ENCODE data around the gene DTNA. TPM values are rescaled to one million over a fixed set of nuclear protein-coding genes. Genes with fewer than 3 reads are reported as not detected.
"Not testable (repeated sequence)": the region's sequence is repeated elsewhere in the genome, so short reads cannot be mapped to it uniquely, and the experiment has no call there.

DTNA gene
- total RNA-seq, 2 donors from 2014 or later = 110 to 115 TPM

DNA sequence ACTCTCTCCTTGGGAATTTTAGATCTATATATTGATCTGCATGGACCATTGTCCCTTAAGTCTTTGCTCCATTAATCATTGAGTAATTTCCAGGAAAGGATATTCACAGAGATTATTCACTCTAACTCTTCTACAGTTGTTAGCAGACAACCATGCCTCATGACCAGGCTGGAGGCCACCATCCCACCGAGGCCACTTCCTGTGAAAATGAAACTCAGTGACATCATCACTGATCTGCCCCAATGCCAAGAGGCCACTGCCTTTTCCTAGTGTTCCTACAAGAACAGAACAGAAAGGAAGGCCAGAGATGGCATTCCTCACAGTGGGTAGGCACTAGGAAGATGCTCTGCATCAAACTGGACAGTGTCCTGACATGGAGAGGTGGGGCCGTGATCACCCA is 161.3 kb downstream of the DTNA start:
- DNase-seq (ENCODE audit: low spot score) = no peak
- intact Hi-C loops (cut with DNase I) = loop anchor here in 1 of 2 donors (10.0 kb wide), 1 partner anchor 123 kb away; no protein-coding TSS in a partner anchor

DNA sequence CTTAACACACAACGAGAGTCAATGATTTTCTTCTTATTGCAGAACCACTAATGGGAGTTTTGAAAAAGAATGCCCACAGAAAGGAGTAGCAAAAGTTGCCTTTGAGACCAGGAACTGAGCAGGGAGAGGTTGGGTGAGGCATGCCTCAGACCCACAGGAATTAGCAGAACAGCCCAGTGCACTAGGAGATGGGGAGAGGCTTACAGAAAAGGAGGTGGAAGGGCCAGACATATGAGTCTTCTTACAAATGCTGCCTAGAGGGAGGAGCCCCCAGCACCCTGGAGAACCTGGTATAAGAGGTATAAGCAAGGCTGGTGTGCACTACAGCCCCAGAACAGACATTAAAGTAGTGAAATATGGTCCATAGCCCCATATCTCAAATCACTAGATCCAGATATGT is 162.0 kb downstream of the DTNA start:
- intact Hi-C loops (cut with DNase I) = loop anchor here in 1 of 2 donors (10.0 kb wide), 1 partner anchor 123 kb away; no protein-coding TSS in a partner anchor
- DNase-seq (ENCODE audit: low spot score) = no peak

DNA sequence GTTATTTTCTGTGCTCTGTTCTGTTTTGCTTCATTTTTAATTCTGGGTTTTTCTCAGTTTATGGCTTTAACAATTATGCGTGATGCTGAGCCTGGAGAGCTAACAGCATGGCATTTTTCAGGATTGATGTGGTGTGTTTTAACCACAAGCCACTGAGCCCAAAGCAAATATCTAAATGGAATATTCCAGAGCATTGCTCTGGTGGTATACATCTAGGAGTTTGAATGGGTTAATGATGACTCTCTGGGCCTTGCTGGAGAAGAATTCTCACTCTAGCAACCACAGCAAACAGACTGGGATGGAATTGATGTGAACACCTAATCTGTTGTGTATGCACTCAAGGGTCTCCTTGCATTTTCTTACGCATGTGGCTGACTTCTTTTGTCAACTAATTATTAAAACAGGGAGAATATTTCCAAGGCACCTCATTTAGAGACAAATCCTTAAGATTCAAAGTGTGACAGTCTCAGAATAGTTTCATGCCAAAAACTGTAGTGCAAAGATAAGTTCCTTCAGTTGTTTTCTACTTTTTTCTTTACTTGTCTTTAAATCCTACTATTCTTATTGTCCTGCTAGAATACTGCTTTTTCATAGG is 164.0 kb downstream of the DTNA start:
- DNase-seq (ENCODE audit: low spot score) = no peak
- intact Hi-C loops (cut with DNase I) = loop anchor here in 1 of 2 donors (10.0 kb wide), 1 partner anchor 121 kb away; no protein-coding TSS in a partner anchor

DNA sequence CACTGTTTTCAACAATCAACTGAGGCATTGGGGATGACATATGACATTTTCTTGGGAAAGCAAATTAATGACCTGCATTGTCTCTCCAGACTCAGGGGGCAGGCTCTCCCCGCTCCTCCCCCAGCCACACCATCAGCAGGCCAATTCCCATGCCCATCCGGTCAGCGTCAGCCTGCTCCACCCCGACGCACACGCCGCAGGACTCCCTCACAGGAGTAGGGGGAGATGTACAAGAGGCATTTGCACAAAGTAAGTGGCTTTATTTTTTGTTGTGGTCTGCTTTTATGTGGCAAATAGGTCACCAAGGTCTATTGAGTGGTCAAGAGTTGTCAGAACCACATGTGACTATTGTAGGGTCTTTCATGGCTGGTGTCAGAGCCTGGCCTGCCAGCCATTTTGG is 165.1 kb downstream of the DTNA start:
- intact Hi-C loops (cut with DNase I) = loop anchor here in 1 of 2 donors (10.0 kb wide), 1 partner anchor 120 kb away; no protein-coding TSS in a partner anchor

DNA sequence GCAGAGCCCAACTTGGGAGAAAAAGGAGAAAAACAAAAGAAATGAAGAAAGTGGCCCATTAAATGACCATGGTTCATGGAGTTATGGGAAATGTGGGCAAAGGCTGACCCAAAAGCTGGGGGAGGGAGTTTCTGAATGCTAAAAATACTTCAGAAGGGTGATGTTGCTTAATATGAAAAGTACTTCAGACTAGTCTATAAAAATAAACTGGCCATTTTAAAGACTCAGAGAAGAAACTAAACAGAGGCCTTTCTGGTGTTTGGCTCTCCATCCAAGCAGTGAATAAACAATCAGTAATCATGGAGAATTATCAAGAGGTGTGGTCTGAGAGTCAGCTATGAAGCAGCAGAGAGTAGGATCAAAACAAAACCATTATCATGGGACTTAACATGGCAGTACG is 170.3 kb downstream of the DTNA start:
- DNase-seq (ENCODE audit: low spot score) = no peak
- intact Hi-C loops (cut with DNase I) = loop anchor here in 1 of 2 donors (10.0 kb wide), 1 partner anchor 74 kb away; no protein-coding TSS in a partner anchor

More for the DNA sequence above, 165.1 kb downstream of the DTNA start:
- DNase-seq (ENCODE audit: low spot score) = no peak

DNA sequence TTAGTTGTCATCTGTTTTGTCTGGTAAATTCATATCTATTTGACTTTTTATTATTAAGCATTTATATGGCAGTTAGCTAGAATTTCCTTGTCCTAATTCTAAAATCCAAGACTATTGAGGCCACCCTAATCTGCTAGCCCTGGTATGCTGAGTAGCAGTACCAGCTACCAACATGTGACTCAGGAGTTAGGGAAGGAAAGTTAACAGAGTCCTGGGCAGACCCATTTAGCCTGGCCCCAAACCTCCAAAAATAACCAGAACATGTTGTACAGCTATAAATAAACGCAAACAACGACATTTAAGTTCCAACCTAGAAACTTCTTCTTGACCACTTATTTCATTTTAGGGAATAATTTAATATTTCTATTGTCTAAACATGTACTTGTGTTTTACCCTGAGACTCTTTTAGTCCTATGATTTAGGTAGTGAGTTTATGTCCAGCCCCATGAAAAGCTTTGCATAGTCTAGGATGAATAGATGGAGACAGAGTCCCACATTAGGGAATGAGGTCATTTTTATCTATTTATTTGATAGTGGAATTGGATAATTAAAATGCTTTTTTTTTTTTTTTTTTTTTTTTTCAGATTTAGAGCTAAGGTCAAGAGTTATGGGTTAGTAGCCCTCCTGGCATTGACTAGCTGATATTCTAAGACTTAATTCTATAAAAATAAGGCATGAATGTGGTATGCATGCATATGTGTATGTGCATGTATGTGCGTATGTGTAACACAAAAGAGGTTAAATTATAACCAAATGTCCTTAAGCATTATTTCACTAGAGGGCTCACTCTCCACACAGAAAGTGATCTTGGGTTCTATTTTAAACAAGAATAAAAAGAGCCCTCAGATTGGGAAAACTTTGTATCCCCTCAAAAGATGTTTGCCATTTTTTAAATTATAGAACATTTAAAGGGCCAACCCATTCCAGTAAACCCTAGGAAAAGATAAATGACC is 171.1 kb downstream of the DTNA start:
- DNase-seq (ENCODE audit: low spot score) = no peak
- intact Hi-C loops (cut with DNase I) = loop anchor here in 1 of 2 donors (10.0 kb wide), 1 partner anchor 74 kb away; no protein-coding TSS in a partner anchor

DNA sequence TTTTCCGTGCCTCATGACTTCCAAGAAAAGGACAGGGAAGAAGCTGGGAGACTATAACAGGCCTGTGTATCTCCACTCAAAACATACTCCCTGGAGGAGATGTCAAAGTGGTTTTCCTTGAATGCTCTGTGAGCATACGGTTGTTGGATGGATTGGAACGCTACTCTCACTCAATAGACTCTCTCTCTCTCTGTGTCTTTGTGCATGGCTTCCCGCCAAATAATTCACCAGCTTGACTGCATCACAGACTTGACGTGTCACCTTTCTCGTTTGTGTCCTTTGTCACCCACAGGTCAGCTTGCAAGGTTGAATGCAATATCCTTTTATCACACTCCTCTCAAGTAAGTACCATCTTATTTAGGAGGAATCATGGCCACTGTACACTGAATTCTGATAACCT is 174.3 kb downstream of the DTNA start:
- DNase-seq (ENCODE audit: low spot score) = no peak
- intact Hi-C loops (cut with DNase I) = loop anchor here in 1 of 2 donors (10.0 kb wide), 1 partner anchor 70 kb away; no protein-coding TSS in a partner anchor

DNA sequence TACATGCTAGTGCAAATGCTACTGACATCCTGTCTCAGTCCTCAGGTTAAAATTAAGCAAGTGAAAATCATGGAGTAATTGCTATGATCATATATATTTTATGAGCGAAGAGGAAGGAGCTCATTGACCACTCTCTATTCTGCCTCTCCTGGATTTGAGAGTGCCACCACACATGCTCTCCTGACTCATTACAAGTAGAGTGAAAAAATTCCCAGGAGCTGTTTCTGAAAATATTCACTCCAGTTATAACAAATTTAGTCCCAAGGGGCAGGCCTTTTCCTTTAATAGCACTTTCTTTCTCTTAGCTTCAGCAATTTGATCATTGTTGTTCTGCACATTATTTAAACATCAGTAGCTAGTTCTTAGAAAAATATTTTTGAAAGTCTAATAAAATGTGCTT is 176.1 kb downstream of the DTNA start:
- DNase-seq (ENCODE audit: low spot score) = no peak
- intact Hi-C loops (cut with DNase I) = loop anchor here in 1 of 2 donors (10.0 kb wide), 1 partner anchor 69 kb away; no protein-coding TSS in a partner anchor

DNA sequence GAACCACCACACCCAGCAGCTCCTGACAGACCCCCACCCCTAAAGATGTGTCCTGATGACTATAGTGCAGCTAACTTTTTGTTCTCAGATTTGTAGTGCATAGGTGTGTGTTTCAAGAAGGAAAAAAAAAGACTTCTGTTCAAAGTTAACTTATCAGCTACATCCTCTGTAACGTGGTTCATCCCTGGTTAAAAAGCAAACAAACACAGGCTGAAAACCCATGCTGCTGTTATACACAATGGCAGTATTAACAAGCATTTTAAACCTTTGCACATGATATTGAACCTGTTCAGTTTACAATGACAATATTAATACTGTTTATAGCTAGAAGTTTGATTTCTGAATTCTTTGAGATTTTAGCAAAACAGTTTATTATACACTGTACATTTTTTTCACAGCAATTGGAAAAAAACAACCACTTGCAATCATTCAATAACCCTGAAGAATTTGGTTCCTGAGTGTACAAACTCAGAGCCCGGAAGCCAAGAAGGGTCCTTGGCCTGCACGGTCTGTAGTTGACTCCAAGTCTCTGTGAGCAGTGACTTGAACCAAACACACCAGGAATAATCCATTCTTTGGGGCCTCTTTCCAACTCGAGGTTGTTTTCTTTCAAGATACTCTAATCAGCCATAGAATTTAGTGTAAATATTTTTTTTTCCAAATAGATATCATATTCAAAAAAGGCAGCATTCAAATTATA is 177.9 kb downstream of the DTNA start:
- DNase-seq (ENCODE audit: low spot score) = no peak
- intact Hi-C loops (cut with DNase I) = loop anchor here in 1 of 2 donors (10.0 kb wide), 1 partner anchor 67 kb away; no protein-coding TSS in a partner anchor

DNA sequence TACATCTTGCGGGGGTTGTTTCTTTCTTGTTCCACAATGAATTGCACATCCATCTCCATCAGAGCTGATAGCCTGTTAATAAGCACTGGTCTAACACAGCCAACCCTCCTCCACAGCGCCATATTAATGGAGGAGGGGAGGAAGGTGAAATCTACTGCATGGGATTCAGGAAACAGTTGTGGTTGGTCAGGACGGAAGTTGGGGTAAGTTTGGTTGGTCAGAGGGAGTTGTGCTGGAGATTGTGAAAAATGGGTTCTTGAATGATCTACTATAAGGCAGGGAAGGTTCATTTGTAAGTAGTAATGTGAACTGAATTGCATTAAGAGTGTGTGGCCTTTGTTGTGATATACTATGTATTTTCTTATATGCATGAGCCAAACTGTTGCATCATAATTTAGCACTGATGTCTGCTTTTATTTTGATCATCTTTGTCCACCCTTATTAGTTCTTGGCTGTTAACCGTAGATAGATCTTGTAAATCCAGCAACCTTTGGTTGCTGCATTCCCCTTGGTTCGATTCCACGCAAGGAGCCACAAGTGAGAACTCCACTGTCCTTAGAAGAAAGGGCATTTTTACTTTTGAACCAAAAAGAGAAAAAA is 180.5 kb downstream of the DTNA start:
- DNase-seq (ENCODE audit: low spot score) = no peak
- intact Hi-C loops (cut with DNase I) = no loop called here

DNA sequence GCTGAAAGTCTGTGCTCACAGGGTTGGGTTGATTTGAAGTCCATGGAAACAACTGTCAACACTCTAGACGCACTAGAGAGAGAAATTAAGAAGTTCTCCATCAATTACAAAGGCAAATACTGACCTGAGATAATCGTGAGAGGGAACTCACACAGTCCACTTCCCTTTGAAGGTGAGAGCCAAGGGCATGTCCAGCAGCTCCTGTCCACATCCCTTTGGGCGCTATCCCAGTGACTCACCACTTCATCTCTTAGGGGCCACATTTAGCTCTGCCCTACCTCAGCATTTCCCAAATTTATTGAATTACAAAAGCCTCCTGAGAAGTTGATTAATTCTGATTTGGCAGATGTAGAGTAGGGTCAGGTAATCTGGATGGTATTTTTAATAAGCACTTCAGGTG is 182.3 kb downstream of the DTNA start:
- intact Hi-C loops (cut with DNase I) = no loop called here
- no peak for DNase-seq (ENCODE audit: low spot score)

DNA sequence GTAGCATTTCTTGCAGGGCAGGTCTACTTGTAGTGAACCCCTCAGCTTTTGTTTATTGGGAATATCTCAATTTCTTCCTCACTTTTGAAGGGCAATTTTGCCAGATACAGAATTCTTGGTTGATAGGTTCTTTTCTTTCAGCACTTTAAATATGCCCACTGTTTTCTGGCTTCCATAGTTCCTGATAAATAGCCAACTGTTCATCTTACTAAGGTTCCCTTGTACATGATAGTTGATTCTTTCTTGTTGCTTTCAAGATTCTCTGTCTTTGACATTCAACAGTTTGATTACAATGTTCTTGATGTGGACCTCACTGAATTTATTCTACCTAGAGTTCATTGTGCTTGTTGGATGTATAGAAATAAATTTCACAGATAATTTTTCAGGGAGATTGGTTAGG is 183.1 kb downstream of the DTNA start:
- no peak for DNase-seq (ENCODE audit: low spot score)

DNA sequence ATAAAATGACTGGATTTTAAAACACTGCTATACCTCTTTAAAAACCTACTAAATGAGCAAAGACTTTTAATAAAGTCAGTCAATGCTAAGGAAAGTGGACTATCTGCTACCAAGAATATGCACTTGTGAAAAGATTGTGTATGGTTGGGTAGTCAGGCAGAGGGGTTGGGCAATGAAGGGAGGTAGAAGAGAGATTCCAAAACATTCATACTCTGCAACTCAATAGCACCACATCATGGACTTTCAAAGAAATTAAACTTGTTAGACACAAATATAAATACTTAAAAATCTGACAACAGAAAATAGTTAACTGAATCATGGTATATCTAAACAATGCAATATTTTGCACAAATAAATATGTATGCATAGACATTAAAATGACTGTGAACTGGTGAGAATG is 191.2 kb downstream of the DTNA start:
- intact Hi-C loops (cut with DNase I) = no loop called here
- no peak for DNase-seq (ENCODE audit: low spot score)

More for the DNA sequence above, 183.1 kb downstream of the DTNA start:
- intact Hi-C loops (cut with DNase I) = no loop called here

DNA sequence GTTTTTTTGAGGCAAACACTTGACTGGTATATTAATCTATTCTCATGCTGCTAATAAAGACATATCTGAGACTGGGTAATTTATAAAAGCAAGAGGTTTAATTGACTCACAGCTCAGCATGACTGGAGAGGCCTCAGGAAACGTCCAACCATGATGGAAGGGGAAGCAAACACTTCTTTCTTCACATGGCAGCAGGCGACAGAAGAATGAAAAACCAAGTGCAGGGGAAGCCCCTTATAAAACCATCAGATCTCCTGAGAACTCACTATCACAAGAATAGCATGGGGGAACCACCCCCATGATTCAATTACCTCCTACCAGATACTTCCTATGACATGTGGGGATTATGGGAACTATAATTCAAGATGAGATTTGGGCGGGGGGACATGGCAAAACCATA is 194.9 kb downstream of the DTNA start:
- DNase-seq (ENCODE audit: low spot score) = no peak

DNA sequence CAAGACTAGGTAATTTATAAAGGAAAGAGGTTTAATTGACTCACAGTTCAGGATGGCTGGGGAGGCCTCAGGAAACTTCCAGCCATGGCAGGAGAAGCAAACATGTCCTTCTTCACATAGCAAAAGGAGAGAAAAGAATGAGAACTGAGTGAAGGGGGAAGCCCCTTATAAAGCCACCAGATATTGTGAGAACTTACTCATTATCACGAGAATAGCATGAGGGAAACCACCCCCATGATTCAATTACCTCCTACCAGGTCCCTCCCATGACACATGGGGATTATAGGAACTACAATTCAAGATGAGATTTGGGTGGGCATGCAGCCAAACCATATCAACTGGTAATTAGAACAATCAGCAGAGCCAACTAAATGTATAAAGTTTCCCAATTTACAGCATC is 196.9 kb downstream of the DTNA start:
- intact Hi-C loops (cut with DNase I) = loop anchor here in 1 of 2 donors (5.0 kb wide), 1 partner anchor 50 kb away; no protein-coding TSS in a partner anchor

More for the DNA sequence above, 194.9 kb downstream of the DTNA start:
- intact Hi-C loops (cut with DNase I) = loop anchor here in 1 of 2 donors (5.0 kb wide), 1 partner anchor 48 kb away; no protein-coding TSS in a partner anchor

DNA sequence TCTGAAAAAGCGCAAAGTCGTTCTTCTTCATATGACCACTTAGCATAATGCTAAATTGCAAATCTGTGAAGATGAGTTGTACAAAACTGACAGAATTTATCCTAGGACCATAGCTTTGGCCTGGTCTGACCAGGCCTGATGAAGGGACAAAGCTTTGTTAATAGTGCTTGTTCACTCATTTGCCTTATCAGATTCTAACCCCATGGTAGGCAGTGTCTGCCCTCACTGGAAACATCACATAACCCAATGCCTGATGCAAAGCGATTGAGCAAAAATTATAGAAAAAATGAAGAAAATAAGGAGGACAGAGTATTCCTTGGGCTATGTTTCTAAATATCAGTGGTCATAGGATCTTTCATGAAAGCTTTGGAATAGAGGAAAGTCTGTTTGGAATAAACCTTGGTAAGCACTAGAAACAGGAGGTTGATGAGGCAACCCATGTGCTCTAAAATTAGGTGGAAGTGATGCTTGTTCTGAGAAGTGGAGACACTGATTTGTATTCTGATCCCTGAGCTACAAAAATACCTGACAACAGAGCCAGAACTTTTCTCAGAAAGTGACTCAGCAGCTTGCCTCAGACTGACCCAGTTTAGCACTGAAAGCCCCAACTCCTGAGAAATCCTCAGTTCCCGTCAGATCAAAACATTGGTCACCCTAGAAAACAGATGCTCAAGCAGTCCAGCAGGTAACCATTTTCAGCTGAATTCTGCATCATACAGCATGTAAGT is 199.7 kb downstream of the DTNA start:
- intact Hi-C loops (cut with DNase I) = loop anchor here in 1 of 2 donors (5.0 kb wide), 1 partner anchor 52 kb away; no protein-coding TSS in a partner anchor
- no peak for DNase-seq (ENCODE audit: low spot score)

More for the DNA sequence above, 196.9 kb downstream of the DTNA start:
- DNase-seq (ENCODE audit: low spot score) = not testable (repeated sequence)

DNA sequence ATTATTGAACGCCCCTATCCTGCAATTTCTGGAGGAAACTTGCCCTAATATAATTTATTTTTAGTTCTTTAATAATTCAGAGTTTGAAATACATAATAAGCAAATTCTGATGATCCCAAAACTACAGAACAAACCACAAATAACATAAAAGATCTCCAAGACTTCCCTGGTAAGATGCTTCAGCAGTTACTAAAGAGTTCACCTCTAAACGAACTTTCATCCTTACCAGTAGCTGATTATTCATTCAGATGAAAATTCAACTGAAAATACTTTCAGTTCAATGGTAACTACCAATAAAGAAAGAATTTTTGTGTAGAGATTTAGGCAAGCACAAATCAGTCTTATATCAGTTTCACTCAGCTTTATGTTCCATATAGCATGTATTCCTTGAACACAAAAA is 201.0 kb downstream of the DTNA start:
- no peak for DNase-seq (ENCODE audit: low spot score)
- intact Hi-C loops (cut with DNase I) = no loop called here
